Measurements from ENCODE around the gene CD300A.
A peak's percentile ranks its signal among the peaks of the same experiment; 100 is the strongest.
"Not testable (repeated sequence)": the region's sequence is repeated elsewhere in the genome, so short reads cannot be mapped to it uniquely, and the experiment has no call there.

The CD300A gene

DNA sequence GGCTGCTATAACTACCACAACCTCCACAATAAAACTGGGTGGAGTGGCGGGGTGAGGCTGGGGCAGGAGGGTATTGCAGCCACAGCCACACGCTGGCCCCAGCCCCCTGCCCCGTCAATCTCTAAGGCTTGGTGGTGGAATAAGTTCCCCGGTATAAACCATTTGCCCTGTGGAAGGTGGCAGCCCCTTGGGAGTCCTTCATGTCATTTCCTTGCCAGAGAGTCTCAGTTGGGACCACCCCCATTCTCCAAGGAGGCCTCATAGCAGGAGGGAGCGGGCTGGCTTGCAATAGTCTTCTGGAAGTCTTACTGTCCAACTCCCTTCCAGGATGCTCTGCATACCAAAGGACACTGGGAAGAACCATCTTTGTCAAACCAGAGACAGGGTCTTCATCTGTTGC lies 19.4 kb downstream of the CD300A start:
- DNase-seq = no peak

DNA sequence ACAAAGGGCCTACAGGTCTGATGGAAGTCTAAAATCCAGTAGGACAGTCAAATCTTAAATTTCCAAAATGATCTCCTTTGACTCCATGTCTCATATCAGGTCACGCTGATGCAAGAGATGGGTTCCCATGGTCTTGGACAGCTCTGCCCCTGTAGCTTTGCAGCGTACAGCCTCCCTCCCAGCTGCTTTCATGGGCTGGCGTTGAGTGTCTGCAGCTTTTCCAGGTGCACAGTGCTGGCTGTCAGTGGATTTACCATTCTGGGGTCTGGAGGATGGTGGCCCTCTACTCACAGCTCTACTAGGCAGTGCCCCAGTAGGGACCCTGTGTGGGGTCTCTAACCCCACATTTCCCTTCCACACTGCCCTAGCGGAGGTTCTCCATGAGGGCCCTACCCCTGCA lies 21.8 kb downstream of the CD300A start:
- DNase-seq = not testable (repeated sequence)

DNA sequence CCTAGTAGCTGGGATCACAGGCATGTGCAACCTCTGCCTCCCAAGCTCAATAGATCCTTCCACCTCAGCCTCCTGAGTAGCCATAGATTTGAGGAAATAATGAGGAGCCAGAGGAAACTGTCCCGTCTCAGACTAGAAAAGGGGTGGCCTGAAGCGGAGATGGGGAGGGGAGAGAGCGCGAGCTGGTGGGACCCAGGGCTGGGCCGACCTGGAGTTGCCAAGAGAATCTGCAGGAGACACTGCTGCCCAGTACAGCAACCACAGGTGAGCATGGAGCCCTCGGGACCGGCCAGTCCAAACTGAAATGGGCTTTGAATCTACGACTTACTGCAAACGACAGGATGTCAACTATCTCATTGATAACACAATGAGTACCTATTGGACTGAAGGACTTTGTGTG lies 24.3 kb downstream of the CD300A start:
- DNase-seq = no peak

GRCh38 chr17:74491626-74492025 lies 25.2 kb downstream of the CD300A start:
- no peak for DNase-seq

DNA sequence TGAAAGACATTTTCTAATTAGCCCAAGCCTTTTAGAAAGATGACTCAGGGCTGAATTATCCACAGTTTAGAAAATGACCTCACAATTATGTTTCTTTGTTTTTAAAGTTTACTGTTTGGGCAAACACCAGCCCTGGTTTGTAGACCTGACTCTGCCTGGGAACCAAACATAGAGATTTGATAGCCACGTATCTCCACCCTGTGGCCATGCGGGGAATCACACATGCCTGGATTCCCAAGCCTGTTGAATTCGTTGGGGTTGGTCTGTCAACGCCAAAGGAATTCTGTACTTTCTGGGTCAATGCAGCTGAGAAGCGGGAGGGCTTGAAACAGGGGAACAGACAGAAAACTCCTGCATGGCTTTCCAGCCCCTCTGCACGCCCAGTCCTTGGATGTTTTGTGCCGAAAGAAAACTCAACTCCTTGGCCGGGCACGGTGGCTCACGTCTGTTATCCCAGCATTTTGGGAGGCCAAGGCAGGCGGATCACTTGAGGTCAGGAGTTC lies 26.9 kb downstream of the CD300A start:
- peak; percentile 72 for DNase-seq

GRCh38 chr17:74497471-74497870 lies 31.0 kb downstream of the CD300A start:
- no peak for DNase-seq

DNA sequence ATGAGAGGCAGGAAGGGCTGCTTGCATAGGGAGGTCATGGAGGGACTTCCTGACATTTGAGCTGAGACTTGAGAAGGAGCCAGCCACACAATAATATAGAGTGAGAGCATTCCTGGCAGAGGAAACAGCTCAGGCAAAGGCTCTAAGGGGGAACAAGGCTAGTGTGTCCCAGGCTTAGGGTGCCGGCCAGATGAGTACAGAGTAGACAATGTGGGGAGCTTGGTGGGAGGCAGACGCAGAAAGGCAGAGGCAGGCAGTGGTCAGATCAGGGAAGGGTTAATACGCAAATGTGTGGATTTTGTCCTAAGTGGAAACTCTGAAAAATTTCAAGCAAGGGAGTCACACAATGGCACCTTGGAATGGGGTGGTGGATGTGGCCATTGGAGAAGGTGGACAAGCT lies 33.6 kb downstream of the CD300A start:
- DNase-seq = no peak

GRCh38 chr17:74502861-74503260 lies 36.4 kb downstream of the CD300A start:
- no peak for DNase-seq

DNA sequence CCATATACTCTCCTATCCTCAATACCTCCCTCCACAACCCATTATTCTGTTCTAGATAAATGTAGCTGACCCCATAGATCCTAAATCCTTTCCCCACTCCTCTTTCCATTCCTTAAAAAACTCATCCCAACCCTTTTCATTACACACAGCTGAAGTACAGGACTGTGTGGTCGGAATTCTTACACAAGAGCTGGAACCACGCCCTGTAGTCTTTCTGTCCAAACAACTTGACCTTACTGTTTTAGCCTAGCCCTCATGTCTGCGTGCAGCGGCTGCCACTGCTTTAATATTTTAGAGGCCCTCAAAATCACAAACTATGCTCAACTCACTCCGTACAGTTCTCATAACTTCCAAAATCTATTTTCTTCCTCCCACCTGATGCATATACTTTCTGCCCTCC lies 37.5 kb downstream of the CD300A start:
- not testable (repeated sequence) for DNase-seq

- DNase-seq = no peak
Observed at GRCh38 chr17:74508156-74508555, 41.7 kb downstream of the CD300A start.

GRCh38 chr17:74512036-74512435 lies 45.6 kb downstream of the CD300A start:
- no peak for DNase-seq

DNA sequence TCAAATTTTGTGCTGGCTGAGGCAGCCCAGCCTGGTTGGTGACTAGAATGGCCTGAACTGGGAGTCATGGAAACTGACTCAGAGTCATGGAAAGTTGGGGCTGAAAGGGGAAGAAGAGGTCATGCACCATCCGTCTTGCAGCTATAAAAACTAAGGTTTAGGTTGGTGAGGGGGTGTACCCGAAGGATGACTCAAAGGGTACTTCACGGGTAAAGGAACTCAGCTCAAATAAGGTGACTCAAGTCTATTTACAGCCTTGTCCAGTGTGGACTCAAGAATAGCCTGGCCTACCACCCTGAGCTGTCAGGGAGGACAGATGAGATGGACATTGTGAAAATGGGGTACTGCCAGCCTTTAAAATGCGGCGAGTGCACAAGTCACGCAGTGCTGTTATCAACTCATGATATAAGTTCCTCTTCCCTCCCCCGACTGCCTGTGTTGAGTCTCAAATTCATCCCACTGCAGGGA lies 46.2 kb downstream of the CD300A start:
- peak; percentile 22 for DNase-seq

DNA sequence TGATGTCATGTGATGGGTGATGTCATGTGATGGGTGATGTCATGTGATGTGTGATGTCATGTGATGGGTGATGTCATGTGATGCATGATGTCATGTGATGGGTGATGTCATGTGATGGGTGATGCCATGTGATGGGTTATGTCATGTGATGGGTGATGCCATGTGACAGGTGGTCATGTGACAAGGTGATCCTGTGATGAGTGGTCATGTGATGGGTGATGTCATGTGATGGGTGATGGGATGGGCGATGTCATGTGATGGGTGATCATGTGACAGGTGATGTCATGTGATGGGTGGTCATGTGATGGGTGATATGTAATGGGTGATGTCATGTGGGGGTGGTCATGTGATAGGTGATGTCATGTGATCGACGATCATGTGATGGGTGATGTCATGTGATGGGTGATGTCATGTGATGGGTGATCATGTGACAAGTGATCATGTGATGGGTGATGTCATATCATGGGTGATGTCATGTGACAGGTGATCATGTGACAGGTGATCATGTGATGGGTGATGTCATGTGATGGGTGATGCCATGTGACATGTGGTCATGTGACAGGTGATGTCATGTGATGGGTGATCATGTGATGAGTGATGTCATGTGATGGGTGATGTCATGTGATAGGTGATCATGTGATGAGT lies 47.7 kb downstream of the CD300A start:
- DNase-seq = peak; percentile 39

GRCh38 chr17:74514632-74515334 lies 48.3 kb downstream of the CD300A start:
- DNase-seq = peak; percentile 14

GRCh38 chr17:74515941-74516340 lies 49.5 kb downstream of the CD300A start:
- no peak for DNase-seq

GRCh38 chr17:74516561-74517328 lies 50.3 kb downstream of the CD300A start:
- DNase-seq = no peak

DNA sequence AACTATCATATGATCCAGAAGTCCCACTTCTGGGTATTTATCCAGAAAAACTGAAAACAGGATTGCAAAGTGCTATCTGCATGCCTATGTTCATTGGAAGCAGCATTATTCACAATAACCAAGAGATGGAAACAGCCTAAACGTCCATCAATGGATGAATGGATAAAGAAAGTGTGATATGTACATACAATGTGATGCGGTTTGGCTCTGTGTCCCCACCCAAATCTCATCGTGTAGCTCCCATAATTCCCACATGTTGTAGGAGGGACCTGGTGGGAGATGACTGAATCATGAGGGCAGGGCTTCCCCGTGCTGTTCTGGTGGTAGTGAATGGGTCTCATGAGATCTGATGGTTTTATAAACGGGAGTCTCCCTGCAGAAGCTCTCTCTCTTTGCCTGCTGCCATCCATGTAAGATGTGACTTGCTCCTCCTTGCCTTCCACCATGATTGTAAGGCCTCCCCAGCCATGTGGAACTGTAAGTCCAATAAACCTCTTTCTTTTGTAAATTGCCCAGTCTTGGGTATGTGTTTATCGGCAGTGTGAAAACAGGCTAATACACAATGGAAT lies 52.1 kb downstream of the CD300A start:
- DNase-seq = not testable (repeated sequence)

DNA sequence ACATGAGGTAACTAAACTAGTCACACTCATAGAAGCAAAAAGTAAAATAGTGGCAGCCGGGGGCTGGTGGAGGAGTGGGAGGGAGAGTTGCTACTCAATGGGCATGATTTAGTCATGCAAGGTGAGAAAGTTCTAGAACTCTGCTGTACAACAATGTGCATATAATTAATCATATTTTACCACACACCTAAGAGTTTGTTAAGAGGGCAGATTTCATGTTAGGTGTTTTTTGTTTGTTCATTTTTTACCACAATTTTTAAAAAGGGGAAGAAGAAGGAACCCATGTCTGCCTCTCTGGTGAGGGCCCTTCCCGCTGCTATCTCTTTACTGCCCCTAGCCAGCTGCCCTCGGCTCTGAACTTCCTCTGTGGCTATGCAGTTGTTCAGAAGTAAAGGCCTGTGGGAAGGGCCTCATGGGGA lies 53.6 kb downstream of the CD300A start:
- DNase-seq = peak; percentile 31

DNA sequence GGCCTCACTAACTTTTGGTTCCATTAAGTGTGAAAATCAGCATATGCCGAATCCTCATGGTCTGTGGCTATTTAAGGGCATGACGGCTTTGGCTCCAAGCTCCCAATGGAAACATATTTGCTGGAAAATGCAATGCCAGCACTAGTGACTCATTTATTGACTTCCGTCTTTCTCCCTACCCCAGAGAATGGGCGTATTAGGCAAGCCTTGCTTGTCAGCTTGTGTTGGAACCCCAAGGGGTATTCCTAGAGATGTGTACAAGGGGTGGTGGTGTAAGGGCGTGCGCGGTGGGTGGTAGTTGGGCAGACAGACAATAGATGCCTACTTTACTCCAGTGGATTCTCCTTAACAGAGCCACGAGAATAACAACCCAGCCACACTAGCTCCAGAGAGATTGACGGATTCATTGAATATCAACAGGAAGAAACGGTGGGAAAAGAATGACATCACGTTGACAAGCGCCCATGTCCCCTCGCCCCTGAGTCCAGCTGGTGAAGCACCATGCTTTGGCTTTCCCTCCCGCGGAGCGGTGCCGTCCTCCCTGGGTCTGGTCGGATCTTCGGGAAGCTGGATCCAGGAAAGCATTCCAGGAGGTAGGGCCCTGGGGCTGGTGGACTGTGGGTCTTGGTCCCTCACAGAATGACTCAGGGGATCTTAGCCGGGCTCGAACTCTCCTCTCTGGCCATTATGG lies 54.5 kb downstream of the CD300A start:
- no peak for DNase-seq

GRCh38 chr17:74521701-74522201 lies 55.3 kb downstream of the CD300A start:
- no peak for DNase-seq

- DNase-seq = no peak
Observed at GRCh38 chr17:74522381-74523105, 56.1 kb downstream of the CD300A start.

GRCh38 chr17:74523308-74523707 lies 56.9 kb downstream of the CD300A start:
- no peak for DNase-seq

All from activated naive CD4-positive, alpha-beta T cell treated with Interleukin-2 at 50 U/mL for 16 hours (primary cell).